ENCODE data around the gene EFHD2.
A peak's percentile ranks its signal among the peaks of the same experiment; 100 is the strongest.
"Not testable (repeated sequence)": the region's sequence is repeated elsewhere in the genome, so short reads cannot be mapped to it uniquely, and the experiment has no call there.

EFHD2 gene

DNA sequence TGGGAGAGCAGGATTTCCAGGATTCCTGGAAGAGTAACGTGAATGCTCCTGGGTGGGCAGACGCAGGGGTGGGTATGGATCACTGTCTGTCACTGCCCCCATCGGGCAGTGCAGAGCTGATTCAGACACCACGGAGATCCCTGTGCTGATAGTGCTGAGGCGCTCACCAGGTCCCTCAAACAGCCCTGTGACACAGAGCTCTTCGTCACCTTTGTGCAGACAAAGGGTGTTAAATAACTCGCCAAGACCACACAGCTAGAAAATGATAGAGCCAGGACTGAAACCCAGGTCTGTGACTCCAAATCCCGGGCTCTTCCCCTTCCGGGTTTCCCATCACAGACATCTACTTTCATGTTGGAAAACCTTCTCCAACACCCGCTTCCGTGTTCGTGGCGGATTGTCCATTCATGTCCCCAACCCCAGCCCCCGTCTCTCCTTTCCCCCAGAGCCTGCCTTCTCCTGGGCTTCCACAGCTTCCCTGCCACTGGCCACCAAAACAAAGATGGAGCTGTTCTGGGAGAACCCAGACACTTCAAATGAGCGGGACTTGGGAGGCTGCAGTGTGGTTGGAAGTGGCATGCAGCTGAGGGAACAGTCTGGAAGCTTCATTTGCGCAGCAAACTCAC, 2.6 kb downstream of the EFHD2 start:
- DNase-seq: no peak

DNA sequence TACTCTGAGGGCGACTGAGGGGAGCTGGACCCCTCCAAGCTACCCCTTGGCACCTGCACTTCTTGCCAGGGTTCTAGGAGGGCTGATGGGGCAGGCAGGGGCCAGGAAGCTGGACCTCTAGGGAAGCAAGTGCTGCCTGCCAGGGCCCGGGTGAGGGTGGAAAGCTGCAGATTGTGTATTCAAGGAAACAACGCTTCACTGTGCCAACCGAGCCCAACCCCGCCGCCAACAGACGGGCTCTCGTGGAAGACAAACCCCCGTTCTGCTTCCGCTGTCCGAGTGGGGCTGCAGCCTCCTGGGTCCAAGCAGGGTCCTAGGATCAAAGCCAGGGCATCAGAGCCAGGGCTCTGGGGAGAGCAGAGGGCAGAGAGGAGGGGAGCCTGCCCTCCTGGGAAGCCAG, 3.2 kb downstream of the EFHD2 start:
- no peak for DNase-seq

- no peak for DNase-seq
Observed at GRCh38 chr1:15413563-15414444, 4.1 kb downstream of the EFHD2 start.

- DNase-seq: no peak
Observed at GRCh38 chr1:15414445-15414983, 4.8 kb downstream of the EFHD2 start.

DNA sequence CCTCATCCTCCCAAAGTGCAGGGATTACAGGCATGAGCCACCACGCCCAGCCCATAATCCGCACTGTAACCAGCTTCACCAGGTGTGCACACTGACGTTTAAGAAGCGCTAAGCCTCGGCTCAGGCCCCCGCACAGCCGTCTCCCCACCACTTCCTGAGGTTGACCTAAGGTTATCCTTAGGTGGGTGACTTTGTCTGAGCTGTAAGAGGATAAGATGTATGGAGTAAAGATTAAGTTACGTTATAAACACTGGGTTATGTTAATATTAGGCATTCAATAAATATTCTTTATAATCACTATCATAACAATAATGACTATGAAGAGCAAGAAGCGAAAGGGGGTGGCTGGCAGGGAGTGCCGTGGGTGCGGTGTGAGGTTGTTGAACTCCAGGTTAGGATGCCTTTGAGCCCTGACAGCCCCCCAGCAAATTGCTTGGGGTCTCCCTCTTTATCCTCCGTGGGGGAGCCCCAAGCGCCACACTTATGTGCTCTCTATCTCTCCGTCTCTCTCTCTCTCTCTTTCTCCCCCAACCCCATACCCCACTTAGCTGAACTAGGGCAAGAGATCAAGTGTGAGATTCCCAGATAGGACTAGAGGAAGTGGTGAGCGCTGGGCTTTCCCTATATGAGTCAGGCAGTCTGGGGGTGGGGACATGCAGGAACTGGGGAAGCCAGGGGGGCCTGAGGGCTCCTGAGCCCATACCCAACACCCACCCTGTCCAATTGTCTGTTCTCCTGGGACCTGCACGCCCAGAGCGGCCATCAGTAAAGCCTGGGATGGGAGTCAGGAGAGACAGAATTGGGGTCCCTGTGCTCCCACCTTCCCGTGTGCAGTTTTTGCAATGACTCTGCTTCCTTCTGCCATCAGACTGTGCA, 7.6 kb downstream of the EFHD2 start:
- peak in 3 of 6 experiments; percentile 26 to 47 (median 45) for DNase-seq

DNA sequence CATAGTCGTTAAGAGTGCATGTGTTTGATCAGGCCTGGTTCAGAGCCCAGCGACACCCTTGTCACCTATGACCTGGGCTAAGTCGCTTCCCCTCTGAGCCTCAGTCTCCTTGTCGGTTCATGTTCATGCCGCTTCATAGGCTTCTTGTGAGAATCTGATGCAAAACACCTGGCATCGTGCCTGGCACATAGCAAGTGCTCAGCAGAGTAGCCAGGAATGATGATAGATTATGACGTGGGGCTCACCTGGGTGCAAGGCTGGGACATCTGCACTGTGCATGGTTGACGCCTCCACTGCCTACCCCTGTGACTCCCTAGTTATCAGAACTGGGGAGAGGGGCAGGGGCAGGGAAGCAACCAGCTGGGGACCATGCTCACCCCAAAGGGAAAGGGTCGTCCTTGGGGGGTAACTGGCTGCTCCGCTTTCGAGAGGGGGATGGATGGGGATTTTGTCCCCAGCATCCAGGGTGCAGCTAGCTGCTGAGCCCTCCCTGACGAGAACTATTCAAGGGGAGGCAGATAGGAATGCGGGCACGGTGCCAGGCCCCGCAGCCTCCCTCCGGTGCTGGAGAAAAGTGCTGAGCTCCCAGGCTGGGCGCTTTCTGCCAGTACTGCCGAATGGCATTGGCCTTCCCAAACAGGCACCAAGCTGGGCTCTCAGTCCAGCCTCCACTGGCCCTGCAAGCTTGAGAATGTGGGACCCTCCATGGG, 9.3 kb downstream of the EFHD2 start:
- DNase-seq: no peak

DNA sequence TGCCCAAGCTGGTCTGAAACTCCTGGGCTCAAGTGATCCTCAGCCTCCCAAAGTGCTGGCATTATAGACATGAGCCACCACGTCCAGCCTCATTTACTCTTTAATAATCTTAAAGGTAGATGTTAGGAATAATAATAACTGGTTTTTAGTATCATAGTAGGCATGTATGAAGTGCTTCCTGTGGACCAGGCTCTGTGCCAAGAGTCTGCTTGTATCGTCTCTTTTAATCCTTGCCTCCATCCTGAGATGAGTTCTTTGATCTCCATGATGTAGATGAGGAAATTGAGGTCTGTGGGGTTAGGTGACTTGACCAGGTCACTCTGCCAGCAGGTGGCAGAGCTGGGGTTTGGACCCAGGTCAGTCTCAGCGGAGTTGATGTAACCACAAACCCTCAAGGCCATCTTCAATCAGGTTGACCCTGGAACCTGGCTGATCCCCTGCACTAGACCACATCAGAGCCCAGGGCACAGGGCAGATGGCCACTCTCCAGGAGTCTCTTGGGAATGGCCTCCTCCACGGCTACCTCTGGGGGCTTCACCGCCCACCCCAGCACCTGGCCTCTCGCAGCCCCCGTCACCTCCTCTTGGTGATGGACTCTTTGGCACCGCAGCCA, 11.3 kb downstream of the EFHD2 start:
- DNase-seq: no peak

DNA sequence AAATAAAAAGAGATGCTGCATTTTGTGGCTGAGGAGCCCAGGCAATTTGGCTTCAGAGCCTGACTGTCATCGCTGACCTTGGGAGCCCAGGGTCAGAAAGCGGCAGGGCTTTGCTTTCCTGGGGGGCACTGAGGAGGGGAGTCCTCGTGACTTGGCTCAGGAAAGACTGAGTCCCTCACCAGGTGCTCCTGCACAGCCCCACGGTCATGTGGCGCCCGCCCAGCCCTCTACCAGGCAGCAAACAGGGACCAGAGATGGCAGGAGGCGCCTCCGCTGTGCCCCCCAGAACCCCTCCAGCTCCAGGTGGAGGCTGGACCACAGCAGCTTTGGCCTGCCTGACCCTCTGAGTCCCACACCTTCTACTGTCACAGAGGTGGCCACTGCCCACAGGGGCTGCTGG, 13.2 kb downstream of the EFHD2 start:
- no peak for DNase-seq

GRCh38 chr1:15423355-15424077, 13.8 kb downstream of the EFHD2 start:
- DNase-seq: no peak

DNA sequence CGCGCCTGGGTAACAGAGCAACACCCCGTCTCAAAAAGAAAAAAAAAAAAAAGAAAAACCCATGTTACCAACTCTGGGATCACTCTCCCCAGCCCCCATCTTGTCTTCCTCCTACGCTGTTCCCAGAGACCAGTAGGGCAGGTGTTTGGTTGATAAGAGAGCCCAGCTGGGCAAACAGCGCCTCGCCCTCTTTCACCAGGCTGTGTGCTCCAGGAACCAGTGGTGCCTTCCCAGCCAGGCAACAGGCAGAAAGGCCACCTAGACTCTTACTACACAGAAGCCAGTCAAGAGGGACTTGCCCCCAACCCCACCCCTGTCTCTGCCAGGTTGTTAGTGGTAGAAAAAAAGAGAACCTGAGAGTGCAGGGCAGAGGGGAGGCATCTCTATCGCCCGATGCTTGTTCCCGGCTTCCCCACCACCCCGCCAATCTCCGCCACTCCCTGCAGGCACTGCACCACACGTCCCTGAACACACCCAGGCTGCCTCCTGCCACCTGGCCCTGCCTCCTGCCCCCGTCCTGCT, 14.5 kb downstream of the EFHD2 start:
- DNase-seq: no peak

- DNase-seq: no peak
Observed at GRCh38 chr1:15424981-15425380, 15.3 kb downstream of the EFHD2 start.

- DNase-seq: no peak
Observed at GRCh38 chr1:15425521-15425920, 15.8 kb downstream of the EFHD2 start.

DNA sequence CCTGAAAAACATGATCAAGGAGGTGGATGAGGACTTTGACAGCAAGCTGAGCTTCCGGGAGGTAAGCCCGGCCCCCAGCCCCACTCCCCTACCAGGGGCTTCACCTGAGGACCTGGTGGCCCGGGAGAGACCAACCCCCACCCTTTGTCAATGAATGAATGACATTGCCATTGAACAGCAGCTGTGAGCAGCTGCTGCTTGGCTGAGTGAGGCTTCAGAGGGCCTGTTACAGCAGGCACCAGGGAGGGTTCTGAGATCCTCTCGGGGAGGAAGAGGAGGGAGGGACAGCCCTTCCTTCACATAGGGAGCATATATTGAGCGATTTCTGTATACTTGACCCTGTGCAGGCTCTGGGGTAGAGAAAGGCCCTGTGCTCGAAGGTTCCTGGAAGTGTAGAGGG, 16.3 kb downstream of the EFHD2 start:
- no peak for DNase-seq

GRCh38 chr1:15426492-15427279, 17.0 kb downstream of the EFHD2 start:
- DNase-seq: no peak

- no peak for DNase-seq
Observed at GRCh38 chr1:15427280-15427666, 17.6 kb downstream of the EFHD2 start.

DNA sequence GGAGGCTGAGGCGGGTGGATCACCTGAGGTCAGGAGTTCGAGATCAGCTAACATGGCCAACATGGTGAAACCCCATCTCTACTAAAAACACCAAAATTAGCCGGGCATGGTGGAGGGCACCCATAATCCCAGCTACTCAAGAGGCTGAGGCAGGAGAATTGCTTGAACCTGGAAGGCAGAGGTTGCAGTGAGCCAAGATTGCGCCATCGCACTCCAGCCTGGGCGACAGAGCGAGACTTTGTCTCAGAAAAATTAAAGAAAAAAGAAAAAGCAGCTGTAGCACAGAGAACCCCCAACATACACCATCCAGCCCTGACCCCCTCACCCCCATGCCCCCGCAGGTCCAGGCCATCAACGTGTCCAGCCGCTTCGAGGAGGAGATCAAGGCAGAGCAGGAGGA, 18.6 kb downstream of the EFHD2 start:
- DNase-seq: not testable (repeated sequence)

DNA sequence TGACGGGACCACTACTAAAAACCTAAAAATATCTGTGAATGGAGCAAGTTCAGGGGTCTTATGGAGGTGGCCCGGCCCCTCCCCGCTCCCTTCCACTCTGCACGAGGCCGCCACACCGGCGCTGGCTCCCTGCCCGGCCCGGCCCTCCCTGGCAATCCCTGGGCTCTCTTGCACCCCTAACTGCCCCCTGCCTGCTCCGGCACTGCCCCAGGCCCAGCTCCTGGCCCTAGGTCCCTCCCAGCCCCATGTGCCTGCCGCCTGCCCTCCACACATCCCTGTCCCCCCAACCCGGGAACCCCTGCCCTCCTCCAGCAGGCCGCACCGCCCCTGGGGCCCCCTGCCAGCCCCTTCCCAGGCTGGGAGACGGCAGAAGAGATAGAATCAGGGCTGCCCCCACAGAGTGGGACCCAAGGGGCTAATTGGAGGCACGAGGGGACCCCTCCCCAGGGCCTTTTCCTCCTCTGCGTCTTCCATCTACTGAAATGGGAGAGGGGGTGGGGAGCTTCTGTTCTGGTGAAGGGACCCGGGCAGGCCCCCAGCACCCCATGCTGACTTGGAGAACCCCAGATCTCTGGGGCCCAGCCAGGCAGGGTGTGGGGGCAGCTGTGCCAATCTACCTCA, 19.2 kb downstream of the EFHD2 start:
- no peak for DNase-seq

DNA sequence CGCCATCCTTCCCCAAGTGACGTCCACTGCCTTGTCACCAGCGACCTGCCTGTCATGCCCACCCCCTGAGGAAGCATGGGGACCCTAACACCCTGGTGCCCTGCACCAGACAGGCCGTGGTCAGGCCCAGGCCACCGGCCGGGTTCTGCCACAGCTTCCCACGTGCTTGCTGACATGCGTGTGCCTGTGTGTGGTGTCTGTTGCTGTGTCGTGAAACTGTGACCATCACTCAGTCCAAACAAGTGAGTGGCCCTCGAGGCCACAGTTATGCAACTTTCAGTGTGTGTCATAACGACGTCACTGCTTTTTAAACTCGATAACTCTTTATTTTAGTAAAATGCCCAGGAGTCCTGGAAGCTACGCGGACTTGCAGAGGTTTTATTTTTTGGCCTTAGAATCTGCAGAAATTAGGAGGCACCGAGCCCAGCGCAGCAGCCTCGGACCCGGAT, 20.0 kb downstream of the EFHD2 start:
- DNase-seq: no peak

- DNase-seq: peak; percentile 14 to 79 (median 63)
Observed at GRCh38 chr1:15430787-15431570, 21.3 kb downstream of the EFHD2 start.
